Umbilical cord (tissue), 2 donors: ENCODE data around the gene ONECUT3. TPM values are rescaled to one million over a fixed set of nuclear protein-coding genes. Genes with fewer than 3 reads are reported as not detected.
A peak's percentile ranks its signal among the peaks of the same experiment; 100 is the strongest.
"Not testable (repeated sequence)": the region's sequence is repeated elsewhere in the genome, so short reads cannot be mapped to it uniquely, and the experiment has no call there.

Experiments
- DNase-seq: peaks from one replicate; pipeline ENCODE4 v3.0.0-alpha.2; 2015; ENCODE audit warnings: low spot score
- total RNA-seq: library from RNA; depleted of rRNA; stranded (reverse); fragments of >200 nt; gene quantifications from one replicate; pipeline ENCODE4 v1.2.3, GENCODE V29; 2014; ENCODE audit warnings: low replicate concordance; ENCODE audit not compliant: insufficient read depth

ONECUT3 gene
- total RNA-seq, 1 donor from 2014 or later: 0.48 TPM

DNA sequence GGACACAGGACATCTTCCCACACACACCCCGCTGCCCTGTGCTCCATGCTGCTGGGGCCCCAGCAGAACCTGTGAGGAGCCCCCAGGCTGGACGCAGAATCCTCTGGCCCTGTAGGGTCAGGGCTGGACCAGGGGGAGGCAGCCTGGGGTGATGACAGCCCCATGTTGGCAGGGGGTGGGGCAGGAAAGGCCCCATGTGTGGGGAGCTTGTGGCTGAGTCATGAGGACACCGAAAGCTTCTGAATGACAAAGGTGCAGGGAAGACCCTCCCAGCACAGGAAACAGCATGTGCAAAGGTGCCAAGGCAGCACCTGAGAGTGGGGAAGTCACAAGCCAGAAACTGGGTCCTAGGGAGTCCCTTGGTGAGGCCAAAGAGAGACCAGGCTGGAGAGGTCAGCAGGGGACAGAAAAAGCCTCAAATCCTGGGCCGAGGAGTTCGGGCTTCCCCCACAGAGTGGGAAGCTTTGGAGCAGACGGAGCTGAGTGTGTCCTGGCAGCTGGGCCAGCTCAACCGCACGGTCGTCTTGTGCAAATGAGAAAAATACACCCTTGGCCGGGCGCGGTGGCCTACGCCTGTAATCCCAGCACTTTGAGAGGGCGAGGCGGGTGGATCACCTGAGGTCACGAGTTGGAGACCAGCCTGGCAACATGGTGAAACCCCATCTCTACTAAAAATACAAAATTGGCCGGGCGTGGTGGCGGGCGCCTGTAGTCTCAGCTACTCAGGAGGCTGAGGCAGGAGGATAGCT lies 41.3 kb downstream of the ONECUT3 start:
- DNase-seq: no peak

DNA sequence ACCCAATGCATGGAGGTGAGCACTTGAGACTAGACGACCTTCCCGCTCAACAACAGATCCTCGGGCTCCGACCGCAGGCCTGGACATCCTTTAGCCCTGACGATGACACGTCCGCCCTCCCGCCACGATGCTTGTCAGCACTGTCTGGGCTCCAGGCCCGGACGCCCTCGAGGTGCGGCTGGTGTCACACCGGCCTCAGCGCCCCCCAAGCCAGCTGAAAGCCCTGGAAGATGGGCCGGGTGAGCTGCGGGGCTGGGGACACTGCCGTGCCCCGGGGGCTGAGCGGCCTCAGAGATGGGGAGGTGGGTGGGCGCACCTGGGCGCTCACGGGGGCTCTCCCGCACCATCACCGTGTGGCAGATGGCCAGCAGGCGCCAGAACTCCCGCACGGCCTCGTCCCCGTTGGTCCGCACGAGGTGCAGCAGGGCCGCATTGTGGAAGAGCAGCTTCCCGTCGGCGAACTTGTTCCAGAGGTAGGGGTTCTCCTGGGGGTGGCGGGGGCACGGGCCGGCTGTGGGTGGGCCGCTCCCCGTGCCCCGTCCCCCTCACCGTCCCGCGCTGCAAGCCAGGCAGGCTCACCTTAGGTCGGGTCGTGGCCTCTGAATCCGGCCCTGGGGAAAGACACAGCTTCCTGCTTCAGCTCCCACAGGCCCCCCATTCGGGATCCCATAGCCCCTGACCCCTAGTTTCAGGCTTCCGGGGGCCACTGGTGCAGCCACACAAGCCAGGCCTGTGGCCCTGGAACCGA lies 43.3 kb downstream of the ONECUT3 start:
- no peak for DNase-seq

DNA sequence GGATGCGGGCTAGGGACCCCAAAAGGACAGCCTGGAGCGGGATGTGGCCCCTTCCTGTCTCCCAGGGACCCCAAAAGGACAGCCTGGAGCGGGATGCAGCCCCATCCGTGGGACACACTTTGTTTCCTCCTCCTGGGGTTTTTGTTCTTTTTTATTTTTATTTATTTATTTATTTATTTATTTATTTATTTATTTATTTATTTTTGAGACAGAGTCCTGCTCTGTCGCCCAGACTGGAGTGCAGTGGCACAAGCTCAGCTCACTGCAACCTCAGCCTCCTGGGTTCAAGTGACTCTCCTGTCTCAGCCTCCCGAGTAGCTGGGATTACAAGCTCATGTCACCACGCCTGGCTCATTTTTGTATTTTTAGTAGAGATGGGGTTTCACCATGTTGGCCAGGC lies 44.0 kb downstream of the ONECUT3 start:
- not testable (repeated sequence) for DNase-seq

DNA sequence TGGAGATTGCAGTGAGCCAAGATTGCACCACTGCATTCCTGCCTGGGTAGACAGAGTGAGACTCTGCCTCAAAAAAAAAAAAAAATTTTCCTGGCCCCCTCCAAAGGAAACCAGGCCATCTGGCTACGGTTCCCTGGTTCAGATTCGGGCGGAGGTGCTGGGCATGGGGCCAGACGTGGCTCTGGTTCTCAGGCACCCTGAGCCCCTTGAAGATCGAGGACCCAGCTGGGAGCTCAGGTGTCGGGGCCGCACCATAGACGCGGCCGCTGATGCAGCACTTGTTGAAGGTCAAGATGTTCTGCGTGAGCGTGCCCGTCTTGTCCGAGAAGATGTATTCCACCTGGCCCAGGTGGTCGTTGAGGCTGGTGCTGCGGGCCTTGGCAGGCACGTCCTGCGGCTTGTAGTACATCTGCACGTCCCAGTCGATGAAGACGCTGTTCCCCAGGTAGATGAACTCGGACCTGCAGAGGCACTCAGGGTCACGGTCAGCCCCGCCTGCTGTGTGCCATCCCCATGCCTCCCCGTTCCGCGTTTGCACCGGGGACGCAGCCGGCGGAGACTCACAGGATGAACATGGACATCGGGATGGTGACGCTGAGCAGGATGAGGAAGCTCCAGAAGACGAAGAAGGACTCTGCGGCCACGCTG lies 46.5 kb downstream of the ONECUT3 start:
- DNase-seq: no peak

DNA sequence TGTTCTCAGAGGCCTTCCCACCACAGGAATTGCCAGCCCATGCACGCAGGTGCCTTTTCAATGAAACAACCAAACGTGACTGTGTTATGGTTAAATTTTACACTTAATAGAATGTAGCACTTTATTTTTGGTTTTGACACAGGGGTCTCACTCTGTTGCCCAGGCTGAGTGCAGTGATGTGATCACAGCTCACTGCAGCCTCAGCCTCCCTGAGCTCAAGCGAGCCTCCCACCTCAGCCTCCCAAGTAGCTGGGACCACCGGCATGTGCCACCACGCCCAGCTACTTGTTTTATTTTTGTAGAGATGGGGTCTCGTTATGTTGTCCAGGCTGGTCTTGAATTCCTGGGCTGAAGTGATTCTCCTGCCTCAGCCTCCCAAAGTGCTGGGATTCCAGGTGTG lies 51.6 kb downstream of the ONECUT3 start:
- no peak for DNase-seq

DNA sequence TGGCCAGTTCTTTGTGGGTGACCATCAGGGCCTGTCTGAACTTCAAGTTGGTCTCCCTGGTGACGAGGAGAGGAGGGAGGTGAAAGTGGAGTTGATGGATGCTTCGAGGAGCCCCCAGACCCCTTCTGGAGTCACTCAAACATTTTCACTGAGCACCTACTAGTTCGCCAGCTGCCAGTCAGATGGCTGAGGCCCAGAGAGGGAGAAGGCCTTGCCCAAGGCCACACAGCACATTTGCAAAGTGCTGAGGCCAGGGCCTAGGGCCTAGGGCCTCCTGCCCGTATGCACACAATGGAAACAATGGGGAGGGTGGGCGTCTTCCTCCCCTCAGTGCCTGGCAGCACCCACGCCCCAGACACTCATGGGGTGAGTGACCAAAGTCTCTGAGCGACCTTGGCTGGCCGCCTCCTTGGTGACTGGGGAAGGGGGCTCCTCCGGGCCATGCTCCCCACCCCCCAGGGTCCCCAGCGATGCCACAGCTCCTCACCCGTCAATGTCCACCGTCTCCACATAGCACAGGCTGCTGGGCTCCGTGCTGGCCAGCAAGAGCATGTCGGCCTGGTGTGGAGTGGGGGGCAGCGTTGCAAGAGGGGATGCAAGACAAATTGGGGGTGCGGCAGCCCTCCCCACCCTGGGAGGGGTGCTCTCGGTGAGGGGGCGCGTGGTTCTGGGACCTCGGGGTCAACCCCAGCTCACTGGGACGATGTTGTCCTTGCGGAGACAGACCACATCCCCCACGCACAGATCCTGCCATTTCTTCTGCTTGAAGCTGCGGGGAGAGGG lies 52.3 kb downstream of the ONECUT3 start:
- no peak for DNase-seq

DNA sequence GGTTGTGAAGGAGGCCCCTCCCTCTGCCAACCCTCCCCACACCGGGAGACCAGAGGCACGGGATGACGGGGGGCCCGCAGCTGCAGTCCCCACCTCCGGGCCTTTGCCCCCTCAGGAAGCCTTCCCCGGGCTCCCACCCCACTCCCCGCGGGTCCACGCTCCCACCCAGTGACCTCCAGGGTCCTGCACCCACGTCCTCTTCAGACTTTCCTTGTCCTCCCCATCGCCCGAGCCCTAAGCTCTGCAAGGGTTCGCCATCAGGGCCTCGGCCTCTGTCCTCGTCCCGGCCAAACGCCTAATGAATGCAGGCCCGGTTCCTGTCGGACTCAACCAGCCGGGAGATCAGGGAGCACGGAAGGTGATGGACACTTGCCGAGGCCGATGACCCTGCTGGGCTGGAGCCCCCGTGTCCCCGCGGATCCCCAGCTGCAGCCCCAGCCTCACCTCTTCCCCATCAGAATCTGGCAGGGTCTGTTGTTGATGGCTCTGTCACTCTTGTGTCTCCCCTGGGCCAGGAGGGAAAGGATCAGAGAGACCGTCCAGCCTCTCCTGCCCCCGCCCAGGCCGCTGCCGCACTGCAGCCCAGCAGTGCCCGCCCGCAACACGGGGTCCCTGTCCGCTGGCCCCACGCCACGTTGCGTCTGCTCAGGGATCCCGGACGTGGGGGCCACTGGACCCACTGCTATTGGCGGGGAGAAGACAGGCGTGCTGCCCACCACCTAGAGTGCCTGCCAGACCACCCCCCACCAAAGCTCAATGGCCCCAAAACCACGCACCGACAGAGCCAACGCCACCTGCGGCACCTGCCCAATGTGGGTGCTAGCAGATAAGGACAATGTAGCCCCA lies 53.1 kb downstream of the ONECUT3 start:
- no peak for DNase-seq

DNA sequence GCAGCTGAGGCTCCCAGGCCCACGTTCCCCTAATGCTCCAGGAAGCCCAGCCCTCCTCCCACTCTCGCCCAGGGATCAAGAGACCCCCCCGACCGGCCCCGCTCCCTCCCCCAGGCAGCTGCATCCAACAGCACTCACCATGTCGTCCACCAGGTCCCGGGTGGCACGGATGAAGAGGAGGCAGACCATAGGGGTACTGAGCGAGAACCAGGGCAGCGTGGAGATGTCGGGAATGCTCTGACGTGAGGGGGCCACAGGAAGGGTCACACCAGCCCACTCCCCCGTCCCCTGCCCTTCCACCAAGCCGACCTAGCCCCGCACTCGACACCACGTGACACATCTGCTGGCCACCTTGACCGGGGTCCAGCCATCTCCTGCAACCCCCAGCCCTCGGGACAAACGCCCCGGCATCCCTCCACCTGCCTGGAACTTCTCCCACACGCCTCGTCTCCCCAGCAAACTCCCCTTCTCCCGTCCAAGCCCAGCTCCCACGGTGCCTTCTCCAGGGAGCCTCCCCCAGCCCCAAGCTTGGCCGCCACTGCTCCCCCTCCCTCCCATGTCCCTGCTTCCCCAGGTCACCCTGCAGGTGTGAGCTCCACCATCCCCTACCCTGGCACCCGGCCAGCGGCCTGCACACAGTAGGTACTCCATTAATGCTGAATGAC lies 53.9 kb downstream of the ONECUT3 start:
- no peak for DNase-seq

DNA sequence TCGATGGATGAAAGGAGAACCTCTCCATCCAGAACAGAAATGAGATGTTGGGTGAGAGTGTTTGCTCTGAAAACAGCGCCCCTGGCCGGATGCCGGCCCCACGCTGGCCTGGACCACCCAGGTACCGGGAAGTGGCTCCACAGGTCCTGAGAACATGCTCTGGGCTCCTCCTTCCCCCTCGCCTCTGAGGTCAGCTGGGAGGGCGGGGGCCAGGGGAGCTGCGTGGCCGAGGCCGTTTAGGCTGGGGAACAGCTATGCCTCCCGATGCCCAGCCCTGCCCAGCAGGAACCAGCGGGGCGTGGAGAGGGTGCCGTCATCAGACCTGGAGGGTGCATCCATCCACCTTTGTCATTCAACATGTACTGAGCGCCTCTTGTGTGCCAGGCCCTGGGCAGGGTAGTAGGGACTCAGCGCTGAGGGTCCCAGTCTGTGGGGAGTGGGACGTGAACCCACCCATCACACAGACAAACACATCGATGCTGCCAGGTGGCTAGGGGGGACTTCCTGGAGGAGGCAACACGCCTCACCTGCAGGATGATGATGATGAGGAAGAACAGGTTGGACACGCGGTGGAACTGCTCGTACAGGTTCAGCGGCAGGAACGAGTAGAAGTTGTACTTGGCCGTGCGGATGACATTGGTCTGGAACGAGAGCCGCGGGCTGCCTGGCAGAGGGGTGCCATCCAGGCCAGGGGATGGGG lies 54.5 kb downstream of the ONECUT3 start:
- no peak for DNase-seq

DNA sequence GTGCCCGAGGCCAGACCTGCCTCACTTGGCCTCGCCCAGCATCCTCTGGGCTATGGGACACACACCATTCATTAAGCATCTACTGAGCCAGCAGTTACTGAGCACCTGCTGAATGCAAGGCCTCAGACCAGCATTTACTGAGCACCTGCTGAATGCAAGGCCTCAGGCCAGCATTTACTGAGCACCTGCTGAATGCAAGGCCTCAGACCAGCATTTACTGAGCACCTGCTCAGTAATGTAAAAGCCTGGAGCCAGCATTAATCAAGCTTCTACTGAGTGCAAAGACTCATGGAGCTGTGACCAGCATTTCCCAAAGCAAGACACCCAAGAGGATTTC lies 55.1 kb downstream of the ONECUT3 start:
- DNase-seq: no peak

DNA sequence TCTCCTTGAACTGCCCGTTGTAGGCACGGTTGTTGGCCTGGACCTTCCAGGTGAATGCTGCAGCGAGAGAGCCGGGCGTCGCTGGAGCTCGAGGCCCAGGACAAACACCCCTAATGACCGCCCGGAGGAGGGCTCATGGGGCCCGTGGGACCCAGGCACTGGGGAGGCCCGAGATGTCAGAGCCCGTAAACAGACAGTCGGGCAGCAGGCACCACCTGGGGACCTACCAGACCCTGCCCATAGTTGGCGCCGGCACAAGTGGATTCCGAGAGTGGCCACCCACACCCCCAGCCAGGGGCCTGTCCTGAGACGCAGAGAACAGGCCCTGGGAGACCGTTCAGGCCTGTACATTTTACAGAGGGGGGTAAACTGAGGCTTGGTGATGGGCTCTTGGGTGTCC lies 56.4 kb downstream of the ONECUT3 start:
- no peak for DNase-seq

DNA sequence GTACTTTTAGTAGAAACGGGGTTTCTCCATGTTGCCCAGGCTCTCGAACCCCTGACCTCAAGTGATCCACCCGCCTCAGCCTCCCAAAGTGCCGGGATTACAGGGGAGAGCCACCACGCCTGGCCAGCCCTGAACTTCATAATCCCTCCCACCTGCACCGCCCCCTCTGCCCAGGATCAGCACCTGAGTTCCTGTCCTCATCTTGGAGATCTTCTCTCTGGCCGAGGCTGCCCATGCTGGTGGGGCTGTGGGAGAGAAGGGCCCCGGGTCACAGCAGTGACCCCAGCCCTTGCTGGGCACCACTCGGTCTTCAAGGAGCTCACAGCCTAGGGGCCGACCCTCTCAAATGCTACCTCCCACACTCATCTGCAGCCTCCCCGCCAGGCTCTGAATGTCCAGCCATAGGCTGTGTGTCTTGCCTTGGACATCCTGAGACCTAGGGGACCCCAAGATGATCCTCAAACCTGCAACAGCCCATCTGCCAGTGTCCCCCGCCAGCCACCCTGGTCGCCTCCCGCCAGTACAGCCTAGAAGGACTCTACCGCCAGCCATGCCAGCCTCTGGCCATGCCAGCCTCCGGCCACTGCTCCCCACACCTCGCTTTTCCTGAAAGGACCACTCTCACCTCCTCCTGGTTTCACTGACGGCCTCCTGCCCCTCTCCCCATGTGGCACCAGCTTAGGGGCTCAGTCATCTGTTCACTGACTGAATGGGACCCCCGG lies 57.3 kb downstream of the ONECUT3 start:
- no peak for DNase-seq

DNA sequence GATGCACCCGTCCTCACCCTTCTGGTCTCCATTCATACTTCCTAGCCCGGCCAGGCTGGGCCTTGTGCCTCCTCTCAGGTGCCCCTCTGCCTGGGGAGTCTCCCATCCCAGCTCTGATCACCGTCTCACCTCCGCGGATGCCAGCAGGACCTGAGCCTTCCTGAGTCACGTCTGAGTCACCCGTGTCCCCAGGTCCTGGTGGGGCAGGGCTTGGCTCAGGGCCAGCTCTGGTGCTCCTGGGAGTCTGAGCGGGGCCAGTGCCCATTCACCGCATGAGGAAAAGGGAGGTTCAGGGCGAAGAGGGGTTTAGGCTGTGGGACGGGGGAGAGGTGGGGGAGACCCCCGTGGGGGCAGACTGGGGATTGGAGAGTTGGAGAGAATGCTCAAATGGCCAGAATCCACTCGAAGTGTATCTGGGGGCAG lies 58.2 kb downstream of the ONECUT3 start:
- no peak for DNase-seq

DNA sequence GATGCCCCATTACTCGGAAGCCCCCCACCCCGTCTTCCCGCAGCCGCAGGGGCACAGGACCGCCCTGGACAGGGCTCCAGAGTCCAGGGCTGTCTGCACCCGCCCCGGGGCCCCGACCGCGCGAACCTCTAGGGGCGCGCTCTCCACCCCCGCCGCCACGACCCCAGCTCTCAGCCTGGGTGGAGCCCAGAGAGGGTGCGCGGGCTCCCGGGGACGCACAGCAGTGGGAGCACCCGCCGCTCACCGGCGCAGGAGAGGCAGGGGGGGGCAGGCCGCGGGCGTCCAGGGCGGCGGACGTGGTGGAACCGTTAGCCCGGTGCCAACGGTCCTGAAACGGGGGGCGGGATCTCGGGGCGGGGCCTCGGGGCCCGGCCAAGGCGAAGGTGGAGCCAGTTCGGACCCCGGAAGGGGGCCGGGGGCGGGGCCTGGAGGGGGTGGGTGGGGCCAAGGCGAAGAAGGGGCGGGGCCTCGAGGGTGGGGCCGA lies 58.7 kb downstream of the ONECUT3 start, which contains the start of gene ATP8B3:
TSS of gene ATP8B3 (minus strand) at position 335 of the 484 bp plus-strand sequence. CDS start 540 bp downstream, outside the sequence.
- no peak for DNase-seq

DNA sequence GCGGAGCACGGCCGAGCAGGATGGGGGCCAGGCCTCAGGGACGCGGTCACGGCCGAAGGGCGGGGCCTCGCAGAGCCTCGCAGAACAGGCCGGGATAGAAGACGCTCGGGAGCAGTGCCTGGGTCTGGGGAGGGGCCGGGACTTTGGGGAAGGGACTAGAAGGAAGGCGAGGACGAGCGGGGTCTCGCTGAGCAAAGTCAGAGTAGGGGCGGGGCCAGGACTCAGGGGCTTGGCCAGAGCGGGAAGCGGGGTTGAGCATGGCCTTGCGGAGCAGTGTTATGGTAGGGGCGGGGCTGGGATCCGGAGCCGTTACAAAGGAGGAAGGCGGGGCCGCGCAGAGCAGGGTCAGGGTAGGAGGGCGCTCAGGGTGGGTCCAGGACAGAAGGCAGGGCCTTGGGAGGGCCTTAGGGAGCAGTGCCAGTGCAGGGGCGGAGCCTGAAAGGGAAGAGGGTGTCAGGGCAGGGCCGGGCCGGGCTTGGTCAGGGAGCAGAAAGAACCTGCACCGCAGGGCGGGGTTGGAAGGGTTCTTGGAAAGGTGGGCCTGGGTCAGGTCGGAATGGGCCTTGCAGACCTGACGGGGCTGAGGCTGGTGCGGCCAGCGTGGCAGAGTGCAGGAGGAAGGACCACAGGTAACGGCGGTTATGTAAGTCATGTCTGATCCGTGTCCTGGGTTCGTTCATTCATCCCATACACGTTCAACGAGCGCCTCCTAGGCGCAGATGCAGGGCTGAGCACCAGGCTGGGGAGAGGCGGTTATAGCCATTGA lies 59.3 kb downstream of the ONECUT3 start:
- peak; percentile 96 for DNase-seq

DNA sequence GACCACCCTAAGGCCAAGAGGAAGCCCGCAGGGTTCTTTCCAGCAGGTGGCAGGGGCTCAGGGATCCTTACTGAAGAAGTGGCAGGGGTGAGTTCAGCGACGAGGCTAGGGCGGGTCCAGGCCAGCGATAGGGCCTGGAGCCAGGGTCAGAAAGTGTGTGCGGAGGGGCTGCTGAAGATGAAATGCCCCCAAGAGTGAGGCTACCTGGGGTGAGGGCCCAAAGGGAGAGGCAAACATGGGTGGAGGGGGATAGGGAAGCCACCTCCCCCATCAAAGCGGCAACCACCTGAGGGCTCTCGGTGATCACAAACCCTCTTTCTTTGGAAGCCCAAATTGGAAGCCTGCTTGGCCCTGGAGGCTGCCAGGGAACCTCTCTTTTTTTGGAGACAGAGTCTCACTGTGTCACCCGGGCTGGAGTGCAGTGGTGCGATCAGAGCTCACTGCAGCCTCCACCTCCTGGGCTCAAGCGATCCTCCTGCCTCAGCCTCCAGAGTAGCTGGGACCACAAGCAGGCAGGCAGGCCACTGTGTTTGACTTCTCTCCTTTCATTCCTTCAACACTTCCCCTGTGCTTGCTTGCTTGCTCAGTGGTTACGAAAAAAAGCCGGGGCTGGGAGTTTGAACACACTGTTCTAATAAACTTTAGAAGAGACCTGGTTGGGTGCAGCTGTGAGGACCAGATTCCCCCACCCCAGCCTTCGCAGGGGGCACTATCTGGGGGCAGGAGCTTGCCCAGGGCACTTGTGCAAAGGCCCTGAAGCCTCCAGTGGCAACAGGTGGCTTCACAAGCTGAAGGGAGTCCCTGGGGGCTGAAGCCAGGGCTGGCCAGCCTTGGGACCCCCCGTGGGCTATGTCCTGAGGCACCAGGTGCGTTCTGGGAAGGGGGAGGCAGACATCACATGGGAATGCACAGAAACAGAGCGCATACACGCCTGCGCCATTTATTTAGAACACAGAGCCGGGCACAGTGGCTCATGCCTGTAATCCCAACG lies 60.2 kb downstream of the ONECUT3 start:
- DNase-seq: no peak

DNA sequence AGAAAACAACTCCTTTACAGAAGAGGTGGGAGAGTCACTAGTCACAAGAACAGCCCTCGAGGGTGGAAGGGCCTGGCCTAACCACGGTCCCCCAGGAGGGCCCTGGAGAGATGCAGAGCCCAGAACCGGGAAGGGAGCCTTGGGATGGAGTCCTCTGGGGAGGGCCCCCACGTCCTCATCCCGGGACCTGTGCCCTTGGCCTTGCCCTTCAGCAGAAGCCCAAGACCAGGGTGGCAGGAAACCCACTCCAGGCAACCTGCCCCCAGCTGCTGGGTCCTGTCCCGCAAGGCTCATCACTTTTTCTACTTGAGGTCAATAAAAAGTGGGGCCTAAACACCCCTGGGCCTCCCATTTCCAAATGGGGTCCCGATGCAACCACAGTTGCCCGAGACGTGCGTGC lies 61.1 kb downstream of the ONECUT3 start:
- no peak for DNase-seq
